Trophoblast cell (in vitro differentiated cells and primary cell): Measurements from ENCODE around the gene POLH.

Experiments used
- DNase-seq, 2 donors: peaks; one replicate each; pipeline ENCODE4 v3.0.0-alpha.2; 2016
- H2AFZ ChIP-seq: 2 replicates; pipeline ENCODE4 v1.6.1; 2013; ENCODE audit warnings: low read length, moderate library complexity, mild to moderate bottlenecking; ENCODE audit not compliant: insufficient read depth, poor library complexity
- H2AK5ac ChIP-seq: 2 replicates; pipeline ENCODE4 v1.6.1; 2013; ENCODE audit warnings: mild to moderate bottlenecking, low read length
- H2BK120ac ChIP-seq: 2 replicates; pipeline ENCODE4 v1.6.1; 2013; ENCODE audit warnings: low read length, mild to moderate bottlenecking, moderate library complexity; ENCODE audit not compliant: insufficient read depth, poor library complexity
- H2BK12ac ChIP-seq: 2 replicates; pipeline ENCODE4 v1.6.1; 2013; ENCODE audit warnings: mild to moderate bottlenecking, low read length, moderate library complexity
- H2BK5ac ChIP-seq: 2 replicates; pipeline ENCODE4 v1.6.1; 2013; ENCODE audit warnings: low read length, low read depth, moderate library complexity, mild to moderate bottlenecking; ENCODE audit not compliant: poor library complexity
- H3K14ac ChIP-seq: 2 replicates; pipeline ENCODE4 v1.6.1; 2013; ENCODE audit warnings: mild to moderate bottlenecking, low read length
- H3K18ac ChIP-seq: 2 replicates; pipeline ENCODE4 v1.6.1; 2013; ENCODE audit warnings: mild to moderate bottlenecking, low read length
- H3K23ac ChIP-seq: 2 replicates; pipeline ENCODE4 v1.6.1; 2013; ENCODE audit warnings: low read length
- H3K27ac ChIP-seq: 2 replicates; pipeline ENCODE4 v1.5.1; 2013; ENCODE audit warnings: low read depth, mild to moderate bottlenecking, inconsistent platforms, low read length, moderate library complexity
- H3K27me3 ChIP-seq: 2 replicates; pipeline ENCODE4 v1.6.1; 2013; ENCODE audit warnings: inconsistent platforms, mild to moderate bottlenecking, low read length, moderate library complexity; ENCODE audit not compliant: insufficient read depth
- H3K36me3 ChIP-seq, 2 experiments: 1 replicate in 1 of 2; 2 replicates in 1 of 2; pipeline ENCODE4 v1.6.1; 2013; ENCODE audit warnings: low read length in 2 of 2, mild to moderate bottlenecking in 2 of 2, moderate library complexity in 1 of 2; ENCODE audit not compliant: insufficient read depth in 2 of 2, control insufficient read depth in 1 of 2
- H3K4ac ChIP-seq: 2 replicates; pipeline ENCODE4 v1.6.1; 2013; ENCODE audit warnings: low read depth, mild to moderate bottlenecking, low read length, moderate library complexity
- H3K4me1 ChIP-seq, 2 experiments: 1 replicate in 1 of 2; 2 replicates in 1 of 2; pipeline ENCODE4 v1.6.1; 2013; ENCODE audit warnings: low read length in 2 of 2, mild to moderate bottlenecking in 2 of 2, moderate library complexity in 1 of 2; ENCODE audit not compliant: insufficient read depth in 2 of 2, control insufficient read depth in 1 of 2
- H3K4me2 ChIP-seq: 2 replicates; pipeline ENCODE4 v1.6.1; 2013; ENCODE audit warnings: inconsistent platforms, mild to moderate bottlenecking, low read length, moderate library complexity
- H3K4me3 ChIP-seq: 2 replicates; pipeline ENCODE4 v1.5.1; 2013; ENCODE audit warnings: mild to moderate bottlenecking, low read depth, low read length, inconsistent platforms
- H3K79me1 ChIP-seq: one replicate; pipeline ENCODE4 v1.6.1; 2013; ENCODE audit warnings: low read length
- H3K79me2 ChIP-seq: 2 replicates; pipeline ENCODE4 v1.6.1; 2013; ENCODE audit warnings: low read length, mild to moderate bottlenecking; ENCODE audit not compliant: control insufficient read depth, insufficient read depth, poor library complexity
- H3K9ac ChIP-seq: 2 replicates; pipeline ENCODE4 v1.6.1; 2013; ENCODE audit warnings: mild to moderate bottlenecking, low read length
- H3K9me3 ChIP-seq: 2 replicates; pipeline ENCODE4 v1.6.1; 2013; ENCODE audit warnings: low read depth, mild to moderate bottlenecking, control low read depth, inconsistent platforms, low read length; ENCODE audit not compliant: insufficient read depth
- H4K12ac ChIP-seq: 2 replicates; pipeline ENCODE4 v1.6.1; 2013; ENCODE audit warnings: low read depth, mild to moderate bottlenecking, low read length, moderate library complexity
- H4K8ac ChIP-seq: 2 replicates; pipeline ENCODE4 v1.6.1; 2013; ENCODE audit warnings: low read depth, mild to moderate bottlenecking, low read length, moderate library complexity
- H4K91ac ChIP-seq: one replicate; pipeline ENCODE4 v1.6.1; 2013; ENCODE audit warnings: low read depth, mild to moderate bottlenecking, low read length, moderate library complexity
- WGBS: extraction: QIAGEN DNeasy Blood & Tissue Kit; methylation state at CpG from one replicate; pipeline ENCODE4 v1.1.7; 2013; ENCODE audit warnings: missing lambda C conversion rate; ENCODE audit not compliant: insufficient read length, insufficient coverage; ENCODE audit errors: extremely low coverage; 5-methylcytosine and 5-hydroxymethylcytosine counted together

POLH gene

GRCh38 chr6:43627008-43627825, 51.2 kb downstream of the POLH start:
- Histone ChIP-seq H2AFZ (no peak overlapping the region), H3K4me1 (peaks cover 4 to 16% of the 10 kb centered on the region in 2 experiments), H4K91ac (no peak overlapping the region), H3K79me2 (peaks cover 12% of the 10 kb centered on the region), H3K27me3 (no peaks in the 10 kb centered on the region), H3K9ac (no peak overlapping the region), H3K36me3 (peaks cover 34 to 38% of the 10 kb centered on the region in 2 experiments), H2AK5ac (no peak overlapping the region), H4K12ac (no peak overlapping the region), H3K79me1 (peaks cover 15% of the 10 kb centered on the region), H2BK120ac (peak overlapping the region; percentile 15), H3K18ac (peak overlapping the region; percentile 19), H3K14ac (no peak overlapping the region), H2BK12ac (no peak overlapping the region), H3K4ac (peak overlapping the region; percentile 15), H2BK5ac (peak overlapping the region; percentile 11), H4K8ac (peak overlapping the region; percentile 7), H3K27ac (no peak overlapping the region), H3K23ac (no peak overlapping the region), H3K4me2 (no peak overlapping the region), H3K9me3 (no peaks in the 10 kb centered on the region), H3K4me3 (no peak overlapping the region)
- WGBS: no CpG with 5 or more reads among the region's 5 CpGs
- peak; percentile 70 to 79 for DNase-seq

GRCh38 chr6:43628393-43629103, 52.6 kb downstream of the POLH start:
- H2BK5ac ChIP-seq: peak overlapping the region; percentile 96
- H3K9ac ChIP-seq: peak overlapping the region; percentile 24
- H3K4me1 ChIP-seq: peaks cover 4 to 16% of the 10 kb centered on the region in 2 experiments
- H3K14ac ChIP-seq: peak overlapping the region; percentile 92
- H4K12ac ChIP-seq: peak overlapping the region; percentile 80
- peak overlapping the region; percentile 66 for H3K4me3 ChIP-seq
- H3K27me3 ChIP-seq: no peaks in the 10 kb centered on the region
- H2BK12ac ChIP-seq: peak overlapping the region; percentile 37
- peaks cover 12% of the 10 kb centered on the region for H3K79me2 ChIP-seq
- H2AFZ ChIP-seq: no peak overlapping the region
- peaks cover 26% of the 10 kb centered on the region in 2 experiments for H3K36me3 ChIP-seq
- H3K4ac ChIP-seq: peak overlapping the region; percentile 73
- peak in 1 of 2 donors; percentile 28 for DNase-seq
- H3K4me2 ChIP-seq: peak overlapping the region; percentile 69
- whole genome bisulfite sequencing: no CpG with 5 or more reads among the region's 25 CpGs
- H4K91ac ChIP-seq: peak overlapping the region; percentile 99
- peak overlapping the region; percentile 78 for H3K27ac ChIP-seq
- no peak overlapping the region for H3K23ac ChIP-seq
- H4K8ac ChIP-seq: peak overlapping the region; percentile 64
- peak overlapping the region; percentile 87 for H3K18ac ChIP-seq
- H2AK5ac ChIP-seq: peak overlapping the region; percentile 78
- H3K9me3 ChIP-seq: no peaks in the 10 kb centered on the region
- peak overlapping the region; percentile 85 for H2BK120ac ChIP-seq
- H3K79me1 ChIP-seq: peaks cover 15% of the 10 kb centered on the region

- Histone ChIP-seq H3K9ac (peak within 1 kb of the TSS; percentile 88), H2BK5ac (peak within 1 kb of the TSS; percentile 96), H3K79me1 (peaks cover 15% of the 10 kb centered on the region), H3K14ac (peak within 1 kb of the TSS; percentile 92), H3K18ac (peak within 1 kb of the TSS; percentile 92), H2AFZ (peak within 1 kb of the TSS; percentile 75), H2AK5ac (peak within 1 kb of the TSS; percentile 80), H3K36me3 (peaks cover 21% of the 10 kb centered on the region in 2 experiments), H3K27ac (peak within 1 kb of the TSS; percentile 94), H3K23ac (no peak within 1 kb of the TSS), H4K91ac (peak within 1 kb of the TSS; percentile 99), H3K4me3 (peak within 1 kb of the TSS; percentile 66), H3K4me1 (peaks cover 4 to 16% of the 10 kb centered on the region in 2 experiments), H3K4ac (peak within 1 kb of the TSS; percentile 75), H2BK120ac (peak within 1 kb of the TSS; percentile 90), H4K12ac (peak within 1 kb of the TSS; percentile 80), H3K4me2 (peak within 1 kb of the TSS; percentile 92), H3K27me3 (no peaks in the 10 kb centered on the region), H4K8ac (peak within 1 kb of the TSS; percentile 92), H3K9me3 (no peaks in the 10 kb centered on the region), H3K79me2 (peaks cover 12% of the 10 kb centered on the region), H2BK12ac (peak within 1 kb of the TSS; percentile 37)
- DNase-seq: peak; percentile 100
- no CpG with 5 or more reads among the region's 46 CpGs for WGBS
These were observed 53.1 kb downstream of the POLH start, which contains the start of gene GTPBP2 for GRCh38 chr6:43629104-43629504. TSS of gene GTPBP2 (minus strand) at chr6:43629264. CDS start at chr6:43629162, 102 bp downstream.

GRCh38 chr6:43629505-43630300, 53.7 kb downstream of the POLH start:
- H3K4me1 ChIP-seq: peaks cover 4 to 16% of the 10 kb centered on the region in 2 experiments
- peak overlapping the region; percentile 92 for H3K4me2 ChIP-seq
- H4K91ac ChIP-seq: peak overlapping the region; percentile 93
- peaks cover 15% of the 10 kb centered on the region for H3K79me1 ChIP-seq
- peak overlapping the region; percentile 65 for H4K12ac ChIP-seq
- H3K23ac ChIP-seq: no peak overlapping the region
- H3K36me3 ChIP-seq: peaks cover 15% of the 10 kb centered on the region in 2 experiments
- no peaks in the 10 kb centered on the region for H3K27me3 ChIP-seq
- peak overlapping the region; percentile 87 for H2BK5ac ChIP-seq
- H3K79me2 ChIP-seq: peaks cover 12% of the 10 kb centered on the region
- H3K27ac ChIP-seq: peak overlapping the region; percentile 94
- peak overlapping the region; percentile 92 for H3K18ac ChIP-seq
- no CpG with 5 or more reads among the region's 41 CpGs for WGBS
- H3K9ac ChIP-seq: peak overlapping the region; percentile 88
- peak overlapping the region; percentile 80 for H2AK5ac ChIP-seq
- H4K8ac ChIP-seq: peak overlapping the region; percentile 92
- peak; percentile 99 to 100 for DNase-seq
- H2BK12ac ChIP-seq: peak overlapping the region; percentile 16
- peak overlapping the region; percentile 75 for H2AFZ ChIP-seq
- peak overlapping the region; percentile 90 for H3K14ac ChIP-seq
- H3K9me3 ChIP-seq: no peaks in the 10 kb centered on the region
- peak overlapping the region; percentile 63 for H3K4me3 ChIP-seq
- H3K4ac ChIP-seq: peak overlapping the region; percentile 75
- H2BK120ac ChIP-seq: peak overlapping the region; percentile 90
